Endodermal cell (in vitro differentiated cells): ENCODE data around the gene PRDM15. TPM values are rescaled to one million over a fixed set of nuclear protein-coding genes. Genes with fewer than 3 reads are reported as not detected.

Experiments used
- DNase-seq: peaks from one replicate; pipeline ENCODE4 v3.0.0-alpha.2; 2017
- H3K27ac ChIP-seq: 2 replicates; pipeline ENCODE4 v1.5.1; 2013; ENCODE audit warnings: mild to moderate bottlenecking, low read depth, low read length, moderate library complexity
- H3K27me3 ChIP-seq: 2 replicates; pipeline ENCODE4 v1.6.1; 2013; ENCODE audit warnings: mild to moderate bottlenecking, low read length, moderate library complexity; ENCODE audit not compliant: insufficient read depth, control insufficient read depth, poor library complexity, severe bottlenecking
- H3K36me3 ChIP-seq: 2 replicates; pipeline ENCODE4 v1.7.0; 2013; ENCODE audit warnings: mild to moderate bottlenecking, low read length, moderate library complexity; ENCODE audit not compliant: control insufficient read depth, insufficient read depth
- H3K4me1 ChIP-seq: one replicate; pipeline ENCODE4 v1.7.0; 2013; ENCODE audit warnings: low read length; ENCODE audit not compliant: control insufficient read depth, insufficient read depth
- H3K4me3 ChIP-seq: 2 replicates; pipeline ENCODE4 v1.5.1; 2013; ENCODE audit warnings: mild to moderate bottlenecking, low read length, moderate library complexity
- H3K9ac ChIP-seq: 2 replicates; pipeline ENCODE4 v1.6.1; 2013; ENCODE audit warnings: mild to moderate bottlenecking, low read length, moderate library complexity; ENCODE audit not compliant: poor library complexity, severe bottlenecking; ENCODE audit errors: extremely low read depth
- H3K9me3 ChIP-seq: 2 replicates; pipeline ENCODE4 v1.6.1; 2013; ENCODE audit warnings: mild to moderate bottlenecking, low read length, moderate library complexity; ENCODE audit not compliant: control insufficient read depth
- H3K27ac Mint-ChIP-seq: 2 replicates; pipeline ENCODE4 v1.8.0; 2020; ENCODE audit warnings: mixed read lengths
- H3K27me3 Mint-ChIP-seq: 2 replicates; pipeline ENCODE4 v1.8.0; 2021; ENCODE audit warnings: mild to moderate bottlenecking, mixed read lengths; ENCODE audit not compliant: insufficient read depth
- H3K36me3 Mint-ChIP-seq: 2 replicates; pipeline ENCODE4 v1.8.0; 2020; ENCODE audit warnings: low read depth, mixed read lengths
- H3K4me1 Mint-ChIP-seq: 2 replicates; pipeline ENCODE4 v1.8.0; 2020; ENCODE audit warnings: mixed read lengths
- H3K4me3 Mint-ChIP-seq: 2 replicates; pipeline ENCODE4 v1.8.0; 2020; ENCODE audit warnings: mild to moderate bottlenecking, moderate library complexity, mixed read lengths
- H3K9me3 Mint-ChIP-seq: 2 replicates; pipeline ENCODE4 v1.8.0; 2020; ENCODE audit warnings: mild to moderate bottlenecking, mixed read lengths
- WGBS, 2 experiments: methylation state at CpG; one replicate each; pipeline versions ENCODE4 v1.1.5 to v1.1.7; 2013; ENCODE audit warnings: missing lambda C conversion rate in 2 of 2, mixed read lengths in 1 of 2; ENCODE audit not compliant: insufficient coverage in 1 of 2, insufficient read length in 1 of 2; 5-methylcytosine and 5-hydroxymethylcytosine counted together
- total RNA-seq, 2 donors: library from RNA; stranded (reverse); fragmentation: NEBNext Ultra II Directional in 1 of 2; extraction: Animal tissue kit (Norgen Biotek cat#: 25700) in 1 of 2; gene quantifications; 2 replicates in 1 of 2; 3 replicates in 1 of 2; pipeline ENCODE4 v1.2.1, GENCODE V29; 2021
- TF ChIP-seq, protein P1 (sequence below): fragments of 200-600 bp; sonication (generic); conservative IDR thresholded peaks from 2 replicates; pipeline ENCODE4 v1.5.0; 2021; ENCODE audit warnings: antibody characterized with exemption, mild to moderate bottlenecking

Gene PRDM15
- total RNA-seq, 2 donors from 2014 or later: 8.8 to 10.1 TPM

DNA sequence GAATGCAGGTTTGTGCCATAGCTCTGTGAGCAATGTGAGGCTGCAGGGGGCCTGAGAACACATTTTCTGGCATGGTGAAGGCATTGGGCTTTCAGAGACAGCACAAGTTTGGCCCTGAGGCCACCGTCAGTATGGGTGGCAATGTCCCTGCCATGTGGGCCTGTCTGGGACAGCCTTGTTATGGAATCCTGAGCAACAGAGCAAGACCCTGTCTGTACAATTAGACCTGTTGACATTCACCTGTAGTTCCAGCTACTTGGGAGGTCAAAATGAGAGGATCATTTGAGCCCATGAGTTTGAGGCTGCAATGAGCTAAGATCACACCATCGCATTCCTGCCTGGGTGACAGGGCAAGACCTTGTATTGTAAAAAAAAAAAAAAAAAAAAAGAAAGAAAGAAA, 35.6 kb downstream of the PRDM15 start:
- Mint-ChIP-seq H3K9me3 (peaks cover 13% of the 10 kb centered on the region), H3K27ac (no peak overlapping the region), H3K4me3 (no peak overlapping the region), H3K27me3 (no peaks in the 10 kb centered on the region), H3K4me1 (no peaks in the 10 kb centered on the region), H3K36me3 (peaks cover 43% of the 10 kb centered on the region)
- TF ChIP-seq, protein P1, sequence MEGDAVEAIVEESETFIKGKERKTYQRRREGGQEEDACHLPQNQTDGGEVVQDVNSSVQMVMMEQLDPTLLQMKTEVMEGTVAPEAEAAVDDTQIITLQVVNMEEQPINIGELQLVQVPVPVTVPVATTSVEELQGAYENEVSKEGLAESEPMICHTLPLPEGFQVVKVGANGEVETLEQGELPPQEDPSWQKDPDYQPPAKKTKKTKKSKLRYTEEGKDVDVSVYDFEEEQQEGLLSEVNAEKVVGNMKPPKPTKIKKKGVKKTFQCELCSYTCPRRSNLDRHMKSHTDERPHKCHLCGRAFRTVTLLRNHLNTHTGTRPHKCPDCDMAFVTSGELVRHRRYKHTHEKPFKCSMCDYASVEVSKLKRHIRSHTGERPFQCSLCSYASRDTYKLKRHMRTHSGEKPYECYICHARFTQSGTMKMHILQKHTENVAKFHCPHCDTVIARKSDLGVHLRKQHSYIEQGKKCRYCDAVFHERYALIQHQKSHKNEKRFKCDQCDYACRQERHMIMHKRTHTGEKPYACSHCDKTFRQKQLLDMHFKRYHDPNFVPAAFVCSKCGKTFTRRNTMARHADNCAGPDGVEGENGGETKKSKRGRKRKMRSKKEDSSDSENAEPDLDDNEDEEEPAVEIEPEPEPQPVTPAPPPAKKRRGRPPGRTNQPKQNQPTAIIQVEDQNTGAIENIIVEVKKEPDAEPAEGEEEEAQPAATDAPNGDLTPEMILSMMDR: no peak
- H3K9me3 ChIP-seq: peaks cover 21% of the 10 kb centered on the region
- H3K4me3 ChIP-seq: no peak overlapping the region
- no peak overlapping the region for H3K9ac ChIP-seq
- no peaks in the 10 kb centered on the region for H3K4me1 ChIP-seq
- 96 to 98% methylated on average over 2 of the region's 2 CpGs for WGBS, 2 experiments
- peaks cover 25% of the 10 kb centered on the region for H3K36me3 ChIP-seq
- DNase-seq: no peak
- H3K27ac ChIP-seq: no peak overlapping the region
- no peaks in the 10 kb centered on the region for H3K27me3 ChIP-seq

DNA sequence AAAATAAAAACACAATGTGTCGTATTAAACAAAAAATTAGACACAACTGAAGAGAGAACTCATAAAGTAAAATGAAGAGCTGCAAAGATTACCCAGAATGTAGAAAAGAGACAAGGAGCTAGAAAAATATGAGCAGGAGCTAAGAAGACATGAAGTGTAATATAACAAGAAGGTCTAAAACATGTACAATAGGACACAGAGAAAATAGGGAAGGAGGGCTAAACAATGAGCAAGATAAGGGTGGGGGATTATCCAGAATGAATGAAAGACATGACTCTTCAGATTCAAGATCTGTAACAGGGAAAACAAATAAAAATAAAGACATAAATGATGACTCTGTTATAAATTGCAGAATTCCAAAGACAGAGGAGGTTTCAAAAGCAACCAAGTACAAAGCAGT, 38.3 kb downstream of the PRDM15 start:
- H3K4me3 Mint-ChIP-seq: no peak overlapping the region
- H3K4me3 ChIP-seq: peak overlapping the region; percentile 44
- peaks cover 58% of the 10 kb centered on the region for H3K36me3 Mint-ChIP-seq
- 90 to 100% methylated on average over 1 of the region's 1 CpG for WGBS, 2 experiments
- TF ChIP-seq, protein P1: no peak
- H3K4me1 Mint-ChIP-seq: peaks cover 3% of the 10 kb centered on the region
- H3K4me1 ChIP-seq: no peaks in the 10 kb centered on the region
- peaks cover 13% of the 10 kb centered on the region for H3K9me3 Mint-ChIP-seq
- H3K27ac ChIP-seq: no peak overlapping the region
- no peak for DNase-seq
- no peak overlapping the region for H3K9ac ChIP-seq
- H3K27me3 ChIP-seq: no peaks in the 10 kb centered on the region
- H3K27me3 Mint-ChIP-seq: no peaks in the 10 kb centered on the region
- peaks cover 39% of the 10 kb centered on the region for H3K36me3 ChIP-seq
- peaks cover 21% of the 10 kb centered on the region for H3K9me3 ChIP-seq
- no peak overlapping the region for H3K27ac Mint-ChIP-seq

DNA sequence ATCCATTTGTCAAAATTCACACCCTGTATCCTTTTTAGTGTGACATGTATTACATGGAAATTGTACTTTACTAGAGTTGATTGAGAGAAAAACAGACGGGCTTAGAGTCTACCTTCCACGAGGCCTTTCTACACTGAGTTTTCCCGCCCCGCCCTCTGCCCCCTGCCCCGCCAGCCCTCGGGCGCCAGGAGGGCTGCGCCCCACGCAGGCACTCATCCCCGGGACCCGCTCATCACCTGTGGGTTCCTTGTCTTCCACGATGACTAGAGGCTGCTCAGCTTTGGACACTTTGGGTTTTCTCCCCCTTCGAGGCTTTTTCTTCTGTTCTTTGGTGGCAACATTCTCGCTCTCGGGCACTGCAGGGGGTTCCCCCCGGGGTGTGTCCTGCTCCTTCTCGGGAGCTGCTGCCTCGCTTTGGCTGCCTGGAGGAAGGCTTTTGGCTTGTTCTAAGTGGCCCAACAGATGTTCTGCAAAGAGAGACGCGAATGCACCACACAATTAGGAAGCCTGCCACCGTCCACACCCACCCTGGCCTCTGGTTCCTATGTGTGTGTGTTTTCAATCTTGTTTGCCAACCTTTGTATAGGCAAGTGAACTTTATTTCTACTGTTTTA, 39.6 kb downstream of the PRDM15 start:
- Histone ChIP-seq H3K9me3 (peaks cover 21% of the 10 kb centered on the region), H3K4me1 (no peaks in the 10 kb centered on the region), H3K4me3 (no peak overlapping the region), H3K36me3 (peaks cover 44% of the 10 kb centered on the region), H3K27ac (no peak overlapping the region), H3K27me3 (no peaks in the 10 kb centered on the region), H3K9ac (no peak overlapping the region)
- TF ChIP-seq, protein P1: no peak
- no peaks in the 10 kb centered on the region for H3K27me3 Mint-ChIP-seq
- no peak overlapping the region for H3K4me3 Mint-ChIP-seq
- DNase-seq: no peak
- H3K27ac Mint-ChIP-seq: no peak overlapping the region
- H3K36me3 Mint-ChIP-seq: peaks cover 64% of the 10 kb centered on the region
- 93 to 95% methylated on average over 19 to 21 of the region's 21 CpGs for WGBS, 2 experiments
- H3K4me1 Mint-ChIP-seq: peaks cover 3% of the 10 kb centered on the region
- H3K9me3 Mint-ChIP-seq: peaks cover 13% of the 10 kb centered on the region
